Upper lobe of left lung (tissue), 4 donors: Measurements from ENCODE around the gene EPHB2.

Experiments
- CTCF ChIP-seq, 6 experiments: fragments of 450-650 bp in 4 of 6; fragments of 200-600 bp in 2 of 6; sonication (generic) in 2 of 6; IDR thresholded peaks; one replicate each; pipeline ENCODE4 v1.5.1; 2016 to 2019; ENCODE audit warnings: antibody characterized with exemption in 6 of 6
- EP300 ChIP-seq, 4 donors: sonication (generic); formaldehyde crosslinking; IDR thresholded peaks; one replicate each; pipeline ENCODE4 v1.5.1; 2017; ENCODE audit warnings: antibody characterized with exemption in 4 of 4, control low read depth in 2 of 4
- POLR2A ChIP-seq, 4 donors: fragments of 450-650 bp; IDR thresholded peaks; one replicate each; pipeline ENCODE4 v1.5.1; 2016 to 2017; ENCODE audit warnings: antibody characterized with exemption in 4 of 4, mild to moderate bottlenecking in 2 of 4
- POLR2AphosphoS5 ChIP-seq, 2 donors: sonication (generic); formaldehyde crosslinking; IDR thresholded peaks; one replicate each; pipeline ENCODE4 v1.5.1; 2017; ENCODE audit warnings: antibody characterized with exemption in 2 of 2

- TF ChIP-seq CTCF (IDR thresholded peaks at IDR 0.05) (no peak), EP300 (IDR thresholded peaks at IDR 0.05) (no peak), POLR2AphosphoS5 (IDR thresholded peaks at IDR 0.05) (no peak), POLR2A (IDR thresholded peaks at IDR 0.05) (no peak)
These were observed 432 bp downstream of the EPHB2 start for GRCh38 chr1:22711071-22711470.
